HG03097 (cell line): Measurements from ENCODE around the gene NARS2.
"Not testable (repeated sequence)": the region's sequence is repeated elsewhere in the genome, so short reads cannot be mapped to it uniquely, and the experiment has no call there.

ENCODE experiments used
- ATAC-seq: cut with Tn5 transposase; IDR thresholded peaks from one replicate; pipeline ENCODE4 v1.9.1; 2021; ENCODE audit not compliant: unreplicated experiment, low FRiP score

Gene NARS2

GRCh38 chr11:78548911-78549590 is 25.6 kb downstream of the NARS2 start:
- no peak for ATAC-seq

GRCh38 chr11:78547931-78548705 is 26.5 kb downstream of the NARS2 start:
- ATAC-seq: no peak

GRCh38 chr11:78542007-78542406 is 32.7 kb downstream of the NARS2 start:
- ATAC-seq: no peak

GRCh38 chr11:78541537-78541936 is 33.1 kb downstream of the NARS2 start:
- ATAC-seq: no peak

GRCh38 chr11:78540256-78540655 is 34.4 kb downstream of the NARS2 start:
- no peak for ATAC-seq

- ATAC-seq: no peak
Observed at GRCh38 chr11:78539506-78539905, 35.2 kb downstream of the NARS2 start.

- no peak for ATAC-seq
Observed at GRCh38 chr11:78536933-78537332, 37.7 kb downstream of the NARS2 start.

- ATAC-seq: no peak
Observed at GRCh38 chr11:78535920-78536319, 38.7 kb downstream of the NARS2 start.

GRCh38 chr11:78535027-78535426 is 39.6 kb downstream of the NARS2 start:
- ATAC-seq: no peak

GRCh38 chr11:78533399-78533798 is 41.3 kb downstream of the NARS2 start:
- peak; percentile 43 for ATAC-seq

GRCh38 chr11:78532991-78533390 is 41.7 kb downstream of the NARS2 start:
- ATAC-seq: peak; percentile 24

GRCh38 chr11:78526497-78527146 is 48.0 kb downstream of the NARS2 start:
- no peak for ATAC-seq

GRCh38 chr11:78525720-78526119 is 48.9 kb downstream of the NARS2 start:
- ATAC-seq: no peak

GRCh38 chr11:78520230-78520629 is 54.4 kb downstream of the NARS2 start:
- no peak for ATAC-seq

GRCh38 chr11:78516281-78516680 is 58.4 kb downstream of the NARS2 start:
- no peak for ATAC-seq

GRCh38 chr11:78514922-78515502 is 59.7 kb downstream of the NARS2 start:
- ATAC-seq: no peak

GRCh38 chr11:78513085-78513484 is 61.6 kb downstream of the NARS2 start:
- not testable (repeated sequence) for ATAC-seq

- ATAC-seq: no peak
Observed at GRCh38 chr11:78510597-78510996, 64.1 kb downstream of the NARS2 start.

GRCh38 chr11:78510025-78510596 is 64.6 kb downstream of the NARS2 start:
- no peak for ATAC-seq

GRCh38 chr11:78504708-78505107 is 70.0 kb downstream of the NARS2 start:
- ATAC-seq: no peak

- ATAC-seq: no peak
Observed at GRCh38 chr11:78504181-78504580, 70.5 kb downstream of the NARS2 start.
